GM23338 (cell line): ENCODE results near the gene TAF7L. TPM values are rescaled to one million over a fixed set of nuclear protein-coding genes. Genes with fewer than 3 reads are reported as not detected.

Source experiments
- ATAC-seq: fragments of 200-7000 bp; cut with Tn5 transposase; 3 replicates; pipeline ENCODE4 v1.9.1; 2020
- DNase-seq: peaks from one replicate; pipeline ENCODE4 v3.0.0-alpha.2; 2015; ENCODE audit warnings: low spot score
- H2AFZ ChIP-seq: fragments of 200-600 bp; sonication (generic); 2 replicates; pipeline ENCODE4 v1.8.0; 2016; ENCODE audit warnings: antibody characterized with exemption, mild to moderate bottlenecking, moderate library complexity
- H3F3A ChIP-seq: fragments of 200-600 bp; sonication (generic); replicated peaks from 2 replicates; pipeline ENCODE4 v1.8.0; 2017; ENCODE audit warnings: antibody characterized with exemption, mixed run types, low read depth
- H3K27ac ChIP-seq: fragments of 200-600 bp; sonication (generic); 2 replicates; pipeline ENCODE4 v1.6.1; 2016; ENCODE audit warnings: low read depth
- H3K27me3 ChIP-seq: fragments of 200-600 bp; sonication (generic); 2 replicates; pipeline ENCODE4 v1.8.0; 2016; ENCODE audit warnings: mild to moderate bottlenecking, mixed run types, moderate library complexity; ENCODE audit not compliant: insufficient read depth
- H3K36me3 ChIP-seq: fragments of 200-600 bp; sonication (generic); 2 replicates; pipeline ENCODE4 v1.8.0; 2016; ENCODE audit warnings: mild to moderate bottlenecking; ENCODE audit not compliant: insufficient read depth
- H3K4me1 ChIP-seq: fragments of 200-600 bp; sonication (generic); 2 replicates; pipeline ENCODE4 v1.8.0; 2016; ENCODE audit warnings: mild to moderate bottlenecking, moderate library complexity; ENCODE audit not compliant: insufficient read depth
- H3K4me2 ChIP-seq: fragments of 200-600 bp; sonication (generic); 2 replicates; pipeline ENCODE4 v1.7.1; 2017; ENCODE audit warnings: mixed run types
- H3K4me3 ChIP-seq: fragments of 200-600 bp; sonication (generic); 2 replicates; pipeline ENCODE4 v1.6.1; 2016; ENCODE audit warnings: mixed run types
- H3K79me2 ChIP-seq: fragments of 200-600 bp; sonication (generic); replicated peaks from 2 replicates; pipeline ENCODE4 v1.8.0; 2017; ENCODE audit warnings: mild to moderate bottlenecking; ENCODE audit not compliant: insufficient read depth
- H3K9me2 ChIP-seq: fragments of 200-600 bp; sonication (generic); 2 replicates; pipeline ENCODE4 v1.8.0; 2017; ENCODE audit not compliant: insufficient read depth
- H4K20me1 ChIP-seq: fragments of 200-600 bp; sonication (generic); replicated peaks from 2 replicates; pipeline ENCODE4 v1.8.0; 2017; ENCODE audit warnings: mild to moderate bottlenecking; ENCODE audit not compliant: insufficient read depth
- H3K27ac Mint-ChIP-seq: 2 replicates; pipeline ENCODE4 v1.8.0; 2020; ENCODE audit warnings: inconsistent platforms, mild to moderate bottlenecking, moderate library complexity, mixed read lengths
- H3K27me3 Mint-ChIP-seq: 3 replicates; pipeline ENCODE4 v1.8.0; 2022; ENCODE audit warnings: low read depth, mild to moderate bottlenecking, moderate library complexity, mixed read lengths, inconsistent platforms; ENCODE audit not compliant: insufficient read depth, poor library complexity
- H3K36me3 Mint-ChIP-seq: 3 replicates; pipeline ENCODE4 v1.8.0; 2021; ENCODE audit warnings: low read depth, mild to moderate bottlenecking, inconsistent platforms, moderate library complexity, mixed read lengths
- H3K4me1 Mint-ChIP-seq: 3 replicates; pipeline ENCODE4 v1.8.0; 2020; ENCODE audit warnings: mild to moderate bottlenecking, inconsistent platforms, mixed read lengths
- H3K4me3 Mint-ChIP-seq: 3 replicates; pipeline ENCODE4 v1.8.0; 2021; ENCODE audit warnings: moderate library complexity, mild to moderate bottlenecking, inconsistent platforms, mixed read lengths
- H3K9me3 Mint-ChIP-seq: 3 replicates; pipeline ENCODE4 v1.8.0; 2020; ENCODE audit warnings: moderate library complexity, mild to moderate bottlenecking, inconsistent platforms, mixed read lengths
- ETS1 ChIP-seq: IDR thresholded peaks from 2 replicates; pipeline ENCODE4 v1.6.1; 2016; ENCODE audit warnings: antibody characterized with exemption
- EZH2phosphoT487 ChIP-seq: fragments of 200-600 bp; sonication (generic); IDR thresholded peaks from one replicate; pipeline ENCODE4 v1.8.1; 2018; ENCODE audit warnings: antibody characterized with exemption; ENCODE audit not compliant: unreplicated experiment
- JUNB ChIP-seq: IDR thresholded peaks from one replicate; pipeline ENCODE4 v1.6.1; 2016; ENCODE audit warnings: antibody characterized with exemption; ENCODE audit not compliant: unreplicated experiment
- STAT1 ChIP-seq: IDR thresholded peaks from one replicate; pipeline ENCODE4 v1.6.1; 2016; ENCODE audit warnings: antibody characterized with exemption; ENCODE audit not compliant: unreplicated experiment
- ZNF114 ChIP-seq: fragments of 250-450 bp; sonication (Bioruptor Pico); IDR thresholded peaks from 2 replicates; pipeline ENCODE4 v1.5.0; 2020; ENCODE audit warnings: mild to moderate bottlenecking, moderate library complexity
- ZNF331 ChIP-seq: fragments of 250-450 bp; sonication (Bioruptor Pico); IDR thresholded peaks from 2 replicates; pipeline ENCODE4 v1.5.0; 2020; ENCODE audit warnings: low read depth, mild to moderate bottlenecking, moderate library complexity
- ZNF462 ChIP-seq: fragments of 250-450 bp; sonication (Bioruptor Pico); IDR thresholded peaks from 2 replicates; pipeline ENCODE4 v1.5.0; 2020; ENCODE audit warnings: mild to moderate bottlenecking, moderate library complexity
- polyA plus RNA-seq: library from polyadenylated mRNA; unstranded; fragments of >200 nt; fragmentation: Nextera tagmentation; extraction: Ambion mirVana; gene quantifications from 2 replicates; pipeline ENCODE4 v1.2.1, GENCODE V29; 2016
- total RNA-seq: library from RNA; depleted of rRNA; stranded (reverse); fragments of >200 nt; shearing (Covaris generic); gene quantifications from 2 replicates; pipeline ENCODE4 v1.2.3, GENCODE V29; 2014

Gene TAF7L
- total and polyA plus RNA-seq, 2 experiments from 2014 or later: 0.66 TPM; not detected in 1

GRCh38 chrX:101276238-101276637 is 14.9 kb downstream of the TAF7L start (continued):
- TF ChIP-seq ZNF462 (no peak), ETS1 (no peak), JUNB (no peak), EZH2phosphoT487 (no peak), STAT1 (no peak), ZNF114 (CRISPR knock-in tag) (no peak)

GRCh38 chrX:101274198-101274597 is 16.9 kb downstream of the TAF7L start:
- no peak overlapping the region for H3K4me3 Mint-ChIP-seq
- no peak overlapping the region for H3K27ac Mint-ChIP-seq
- Histone ChIP-seq H3K4me1 (no peaks in the 10 kb centered on the region), H3K4me3 (no peak overlapping the region), H4K20me1 (no peaks in the 10 kb centered on the region), H3K36me3 (no peaks in the 10 kb centered on the region), H2AFZ (no peak overlapping the region), H3K79me2 (no peaks in the 10 kb centered on the region), H3K9me2 (no peaks in the 10 kb centered on the region), H3K27me3 (no peaks in the 10 kb centered on the region), H3K4me2 (no peak overlapping the region), H3K27ac (no peak overlapping the region), H3F3A (no peaks in the 10 kb centered on the region)
- H3K36me3 Mint-ChIP-seq: no peaks in the 10 kb centered on the region
- DNase-seq (no peak), ATAC-seq (no peak)
- no peaks in the 10 kb centered on the region for H3K27me3 Mint-ChIP-seq
- no peaks in the 10 kb centered on the region for H3K4me1 Mint-ChIP-seq
- H3K9me3 Mint-ChIP-seq: no peaks in the 10 kb centered on the region
- no peak for TF ChIP-seq STAT1
- TF ChIP-seq ZNF462: no peak
- no peak for TF ChIP-seq JUNB
- TF ChIP-seq ETS1: no peak
- TF ChIP-seq ZNF331: no peak
- TF ChIP-seq ZNF114 (CRISPR knock-in tag): no peak
